ENCODE data around the gene STRN4.

- TF ChIP-seq MAX (IDR thresholded peaks at IDR 0.05), result no peak
- TF ChIP-seq CTCF (IDR thresholded peaks at IDR 0.05 in 2 of 3, conservative IDR thresholded peaks at IDR 0.05 in 1 of 3; ENCODE audit: borderline replicate concordance in 1 of 3, insufficient read depth in 1 of 3, low read depth in 2 of 3, low read length in 2 of 3), result no peak
- no peak for TF ChIP-seq POLR2AphosphoS5 (IDR thresholded peaks at IDR 0.05; ENCODE audit: low read depth, low read length)
- no peak for TF ChIP-seq POLR2A (IDR thresholded peaks at IDR 0.05; ENCODE audit: borderline replicate concordance, extremely low read depth, insufficient read depth, insufficient read length)
- no peak for TF ChIP-seq EGR1 (IDR thresholded peaks at IDR 0.05; ENCODE audit: low read depth)
- no peak for TF ChIP-seq SP1 (IDR thresholded peaks at IDR 0.05; ENCODE audit: low read depth)
- TF ChIP-seq YY1 (IDR thresholded peaks at IDR 0.05; ENCODE audit: extremely low read depth, insufficient replicate concordance, low read depth, low read length), result no peak
- no peak for TF ChIP-seq ZNF274 (IDR thresholded peaks at IDR 0.05; ENCODE audit: low read depth, low read length)
These were observed 14.7 kb downstream of the STRN4 start for GRCh38 chr19:46731584-46731983.
